ENCODE data around the gene MAGT1.

DNA sequence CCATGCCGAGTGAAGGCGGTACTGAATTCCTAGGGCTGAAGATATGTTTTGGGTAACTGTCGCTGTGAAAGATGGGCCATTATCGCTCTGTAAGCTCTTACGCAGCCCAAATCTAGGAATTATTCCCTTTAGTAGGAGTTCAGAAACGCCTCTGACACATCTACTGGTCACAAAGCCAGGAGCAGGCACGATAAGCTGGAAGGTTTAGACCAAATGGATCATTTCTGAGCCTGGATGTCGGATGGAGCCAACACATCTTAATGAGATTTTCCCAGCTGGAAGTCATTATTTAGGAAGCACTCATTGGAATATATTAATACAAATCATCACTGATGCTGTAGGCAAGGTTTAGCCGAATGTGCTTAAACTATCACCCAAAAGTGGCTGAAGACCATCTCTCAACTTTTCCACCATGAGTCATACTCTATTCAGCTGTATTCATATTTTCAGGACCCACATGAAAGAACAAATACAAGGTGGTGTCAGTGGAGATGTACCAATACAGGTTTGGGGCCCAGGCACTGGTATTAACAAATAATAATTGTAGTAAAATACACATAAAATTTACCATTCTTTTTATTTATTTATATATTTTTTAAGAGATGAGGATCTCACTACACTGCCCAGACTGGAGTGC lies 75.0 kb downstream of the MAGT1 start:
- TF ChIP-seq, protein P1, sequence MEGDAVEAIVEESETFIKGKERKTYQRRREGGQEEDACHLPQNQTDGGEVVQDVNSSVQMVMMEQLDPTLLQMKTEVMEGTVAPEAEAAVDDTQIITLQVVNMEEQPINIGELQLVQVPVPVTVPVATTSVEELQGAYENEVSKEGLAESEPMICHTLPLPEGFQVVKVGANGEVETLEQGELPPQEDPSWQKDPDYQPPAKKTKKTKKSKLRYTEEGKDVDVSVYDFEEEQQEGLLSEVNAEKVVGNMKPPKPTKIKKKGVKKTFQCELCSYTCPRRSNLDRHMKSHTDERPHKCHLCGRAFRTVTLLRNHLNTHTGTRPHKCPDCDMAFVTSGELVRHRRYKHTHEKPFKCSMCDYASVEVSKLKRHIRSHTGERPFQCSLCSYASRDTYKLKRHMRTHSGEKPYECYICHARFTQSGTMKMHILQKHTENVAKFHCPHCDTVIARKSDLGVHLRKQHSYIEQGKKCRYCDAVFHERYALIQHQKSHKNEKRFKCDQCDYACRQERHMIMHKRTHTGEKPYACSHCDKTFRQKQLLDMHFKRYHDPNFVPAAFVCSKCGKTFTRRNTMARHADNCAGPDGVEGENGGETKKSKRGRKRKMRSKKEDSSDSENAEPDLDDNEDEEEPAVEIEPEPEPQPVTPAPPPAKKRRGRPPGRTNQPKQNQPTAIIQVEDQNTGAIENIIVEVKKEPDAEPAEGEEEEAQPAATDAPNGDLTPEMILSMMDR (IDR thresholded peaks at IDR 0.05), result no peak
- no peak for TF ChIP-seq POLR2A (IDR thresholded peaks at IDR 0.05)

All from body of pancreas (tissue), 4 donors.